Kidney epithelial cell (primary cell): ENCODE measurements around the gene FBLN1. TPM values are rescaled to one million over a fixed set of nuclear protein-coding genes. Genes with fewer than 3 reads are reported as not detected.
"Not testable (repeated sequence)": the region's sequence is repeated elsewhere in the genome, so short reads cannot be mapped to it uniquely, and the experiment has no call there.

Experiments
- DNase-seq: peaks from one replicate; pipeline ENCODE4 v3.0.0-alpha.2; 2010; ENCODE audit warnings: low read depth
- H3K27me3 ChIP-seq: 2 replicates; pipeline ENCODE4 v1.6.0; 2011; ENCODE audit warnings: low read length; ENCODE audit not compliant: control insufficient read depth, insufficient read depth
- H3K36me3 ChIP-seq: 2 replicates; pipeline ENCODE4 v1.5.1; 2011; ENCODE audit warnings: low read length; ENCODE audit not compliant: control insufficient read depth, insufficient read depth
- H3K4me3 ChIP-seq: 2 replicates; pipeline ENCODE4 v1.5.1; 2011; ENCODE audit warnings: low read depth, mild to moderate bottlenecking, control low read depth, low read length
- total RNA-seq: library from RNA; depleted of rRNA; stranded (reverse); fragments of >200 nt; gene quantifications from 2 replicates; pipeline ENCODE4 v1.2.3, GENCODE V29; 2015
- TF ChIP-seq, protein P1 (sequence below): IDR thresholded peaks from 2 replicates; pipeline ENCODE4 v1.5.1; 2011; ENCODE audit warnings: mild to moderate bottlenecking, moderate library complexity, low read length, control low read depth, inconsistent platforms; ENCODE audit not compliant: insufficient read depth, poor library complexity, severe bottlenecking

Gene FBLN1
- total RNA-seq, 1 donor from 2014 or later: 32.8 TPM

GRCh38 chr22:45485261-45485660, 17.4 kb upstream of the FBLN1 start:
- TF ChIP-seq, protein P1, sequence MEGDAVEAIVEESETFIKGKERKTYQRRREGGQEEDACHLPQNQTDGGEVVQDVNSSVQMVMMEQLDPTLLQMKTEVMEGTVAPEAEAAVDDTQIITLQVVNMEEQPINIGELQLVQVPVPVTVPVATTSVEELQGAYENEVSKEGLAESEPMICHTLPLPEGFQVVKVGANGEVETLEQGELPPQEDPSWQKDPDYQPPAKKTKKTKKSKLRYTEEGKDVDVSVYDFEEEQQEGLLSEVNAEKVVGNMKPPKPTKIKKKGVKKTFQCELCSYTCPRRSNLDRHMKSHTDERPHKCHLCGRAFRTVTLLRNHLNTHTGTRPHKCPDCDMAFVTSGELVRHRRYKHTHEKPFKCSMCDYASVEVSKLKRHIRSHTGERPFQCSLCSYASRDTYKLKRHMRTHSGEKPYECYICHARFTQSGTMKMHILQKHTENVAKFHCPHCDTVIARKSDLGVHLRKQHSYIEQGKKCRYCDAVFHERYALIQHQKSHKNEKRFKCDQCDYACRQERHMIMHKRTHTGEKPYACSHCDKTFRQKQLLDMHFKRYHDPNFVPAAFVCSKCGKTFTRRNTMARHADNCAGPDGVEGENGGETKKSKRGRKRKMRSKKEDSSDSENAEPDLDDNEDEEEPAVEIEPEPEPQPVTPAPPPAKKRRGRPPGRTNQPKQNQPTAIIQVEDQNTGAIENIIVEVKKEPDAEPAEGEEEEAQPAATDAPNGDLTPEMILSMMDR: no peak
- Histone ChIP-seq H3K36me3 (no peaks in the 10 kb centered on the region), H3K27me3 (peaks cover 2% of the 10 kb centered on the region), H3K4me3 (no peak overlapping the region)
- DNase-seq: no peak

GRCh38 chr22:45488764-45489370, 13.8 kb upstream of the FBLN1 start:
- no peak for DNase-seq
- Histone ChIP-seq H3K36me3 (no peaks in the 10 kb centered on the region), H3K27me3 (no peaks in the 10 kb centered on the region), H3K4me3 (no peak overlapping the region)
- TF ChIP-seq, protein P1: no peak

- no peak for DNase-seq
- Histone ChIP-seq H3K4me3 (no peak overlapping the region), H3K36me3 (no peaks in the 10 kb centered on the region), H3K27me3 (no peaks in the 10 kb centered on the region)
- TF ChIP-seq, protein P1: no peak
Measured at GRCh38 chr22:45490836-45491235, 11.8 kb upstream of the FBLN1 start.

DNA sequence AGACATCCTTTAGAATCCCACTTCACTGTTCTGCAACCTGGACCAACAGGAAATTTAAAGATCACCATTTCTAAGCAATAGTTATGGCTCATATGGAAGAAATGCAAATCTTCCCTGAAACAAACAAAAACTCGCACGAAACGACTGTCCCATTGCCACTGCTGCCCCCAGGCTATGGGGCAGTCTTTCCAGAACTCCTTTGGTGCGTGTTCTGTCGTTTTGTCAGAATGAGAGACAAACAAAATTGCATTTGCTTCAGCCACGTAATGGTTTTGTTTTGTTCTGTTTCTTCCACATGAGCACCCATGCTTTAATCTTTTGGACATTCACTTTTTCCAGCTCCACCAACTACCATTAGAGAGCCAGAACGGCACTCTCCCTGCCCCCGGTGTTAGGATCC, 10.8 kb upstream of the FBLN1 start:
- H3K27me3 ChIP-seq: peaks cover 2% of the 10 kb centered on the region
- TF ChIP-seq, protein P1: no peak
- DNase-seq: no peak
- no peak overlapping the region for H3K4me3 ChIP-seq
- no peaks in the 10 kb centered on the region for H3K36me3 ChIP-seq

DNA sequence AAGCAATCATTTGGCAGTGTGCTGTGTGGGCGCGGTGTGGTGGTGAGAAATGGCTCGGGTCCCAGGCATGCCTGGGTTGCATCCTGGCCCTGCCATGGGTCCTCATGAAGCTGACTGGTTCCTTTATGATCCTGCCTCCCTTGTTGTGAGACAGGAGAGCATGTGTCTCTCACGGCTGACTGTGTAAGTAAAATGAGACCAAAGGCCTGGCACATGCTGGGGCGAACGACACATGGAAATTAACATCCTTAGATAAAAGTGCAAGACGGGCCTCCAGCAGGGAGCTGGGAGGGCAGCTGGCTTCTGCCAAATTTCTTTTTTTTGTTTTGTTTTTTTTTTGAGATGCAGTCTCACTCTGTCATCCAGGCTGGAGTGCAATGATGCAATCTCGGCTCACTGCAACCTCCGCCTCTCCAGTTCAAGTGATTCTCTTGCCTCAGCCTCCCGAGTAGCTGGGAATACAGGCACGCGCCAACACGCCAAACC, 9.4 kb upstream of the FBLN1 start:
- Histone ChIP-seq H3K4me3 (no peak overlapping the region), H3K36me3 (no peaks in the 10 kb centered on the region), H3K27me3 (peaks cover 2% of the 10 kb centered on the region)
- TF ChIP-seq, protein P1: no peak
- DNase-seq: no peak

GRCh38 chr22:45494306-45494705, 8.4 kb upstream of the FBLN1 start:
- H3K4me3 ChIP-seq, H3K27me3 ChIP-seq, H3K36me3 ChIP-seq, DNase-seq: not testable (repeated sequence)

DNA sequence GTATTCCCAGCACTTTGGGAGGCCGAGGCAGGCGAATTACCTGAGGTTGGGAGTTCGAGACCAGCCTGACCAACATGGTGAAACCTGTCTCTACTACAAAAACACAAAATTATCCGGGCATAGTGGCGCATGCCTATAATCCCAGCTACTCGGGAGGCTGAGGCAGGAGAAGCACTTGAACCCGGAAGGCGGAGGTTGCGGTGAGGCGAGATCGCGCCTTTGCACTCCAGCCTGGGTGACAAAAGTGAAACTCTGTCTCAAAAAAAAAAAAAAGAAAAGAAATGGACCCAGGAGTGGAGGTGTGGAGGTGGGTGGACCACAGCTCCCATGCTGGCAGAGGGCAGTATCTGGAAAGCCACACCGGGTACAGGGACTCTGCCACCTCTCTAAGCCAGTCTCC, 7.1 kb upstream of the FBLN1 start:
- not testable (repeated sequence) for H3K27me3 ChIP-seq, H3K36me3 ChIP-seq, DNase-seq, H3K4me3 ChIP-seq
